Breast epithelium (tissue), 4 donors: ENCODE measurements around the gene TNFRSF6B. TPM values are rescaled to one million over a fixed set of nuclear protein-coding genes. Genes with fewer than 3 reads are reported as not detected.
"Not testable (repeated sequence)": the region's sequence is repeated elsewhere in the genome, so short reads cannot be mapped to it uniquely, and the experiment has no call there.

ENCODE experiments used
- DNase-seq, 2 donors: peaks; one replicate each; pipeline ENCODE4 v3.0.0-alpha.2; 2019; ENCODE audit warnings: low spot score in 2 of 2
- H3K27ac ChIP-seq, 2 donors: fragments of 200-600 bp; sonication (generic) in 1 of 2; one replicate each; pipeline ENCODE4 v1.5.1; 2016 to 2019; ENCODE audit warnings: mild to moderate bottlenecking in 1 of 2
- H3K27me3 ChIP-seq, 2 donors: fragments of 200-600 bp; sonication (generic) in 1 of 2; one replicate each; pipeline versions ENCODE4 v1.5.1 to v1.6.0; 2017 to 2019; ENCODE audit warnings: control low read depth in 1 of 2, mild to moderate bottlenecking in 1 of 2
- H3K36me3 ChIP-seq: fragments of 200-600 bp; one replicate; pipeline ENCODE4 v1.5.1; 2019
- H3K4me1 ChIP-seq, 2 donors: fragments of 200-600 bp; sonication (generic); one replicate each; pipeline ENCODE4 v1.5.1; 2016 to 2019; ENCODE audit warnings: control low read depth in 1 of 2
- H3K4me3 ChIP-seq, 3 donors: fragments of 200-600 bp; sonication (generic); 1 replicate in 2 of 3; 2 replicates in 1 of 3; pipeline ENCODE4 v1.5.1; 2016 to 2019; ENCODE audit warnings: mild to moderate bottlenecking in 3 of 3, moderate library complexity in 2 of 3
- H3K9me3 ChIP-seq, 2 donors: fragments of 200-600 bp; sonication (generic) in 1 of 2; one replicate each; pipeline ENCODE4 v1.5.1; 2016 to 2019; ENCODE audit warnings: control low read depth in 1 of 2
- POLR2A ChIP-seq: fragments of 450-650 bp; IDR thresholded peaks from one replicate; pipeline ENCODE4 v1.6.1; 2016; ENCODE audit warnings: antibody characterized with exemption, mild to moderate bottlenecking, moderate library complexity
- POLR2AphosphoS5 ChIP-seq, 3 donors: sonication (generic); formaldehyde crosslinking; IDR thresholded peaks; one replicate each; pipeline ENCODE4 v1.6.1; 2017; ENCODE audit warnings: antibody characterized with exemption in 3 of 3
- intact Hi-C: fragments of 100-400 bp; cut with DNase I; formaldehyde crosslinking; loops from one replicate; pipeline ENCODE4 v1.15.1; 2023; ENCODE audit warnings: low total_unique reads
- total RNA-seq, 3 donors: library from RNA; depleted of rRNA; stranded (reverse); fragments of >200 nt; gene quantifications; one replicate each; pipeline ENCODE4 v1.1.0, GENCODE V29; 2016
- TF ChIP-seq, protein P1 (sequence below), 3 donors: fragments of 450-650 bp; IDR thresholded peaks; one replicate each; pipeline ENCODE4 v1.5.1; 2016 to 2017; ENCODE audit warnings: antibody characterized with exemption in 3 of 3, mild to moderate bottlenecking in 3 of 3, moderate library complexity in 3 of 3

The TNFRSF6B gene
- total RNA-seq, 3 donors from 2014 or later = 2.8 to 40.0 (median 7.4) TPM

DNA sequence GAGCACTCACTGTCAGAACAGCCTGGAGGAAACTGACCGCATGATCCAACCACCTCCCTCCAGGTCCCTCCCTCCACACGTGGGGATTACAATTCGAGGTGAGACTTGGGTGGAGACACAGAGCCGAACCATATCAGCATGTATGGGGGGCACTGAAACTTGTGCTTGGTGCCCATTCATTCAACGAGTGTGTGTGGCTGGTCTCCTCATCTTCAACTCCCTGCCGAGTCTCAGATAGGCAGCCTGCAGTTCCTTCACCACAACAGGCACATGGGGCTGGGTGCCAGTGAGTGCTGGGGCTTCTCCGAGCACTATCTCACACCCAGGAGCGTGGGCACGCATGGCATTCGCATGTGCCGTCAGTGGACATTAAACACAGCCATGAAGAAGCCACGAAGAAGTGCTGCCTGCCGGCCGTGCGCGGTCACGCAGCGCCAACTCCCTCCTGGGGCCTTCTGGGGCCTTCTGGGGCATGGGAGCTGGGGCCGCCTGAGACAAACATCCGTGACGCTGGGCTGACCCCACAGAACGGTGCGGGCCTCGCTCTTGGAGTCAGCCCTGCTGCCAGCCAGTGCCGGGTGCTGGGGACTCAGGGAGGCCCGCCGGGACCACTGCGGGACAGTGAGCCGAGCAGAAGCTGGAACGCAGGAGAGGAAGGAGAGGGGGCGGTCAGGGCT is 39.1 kb upstream of the TNFRSF6B start:
- Histone ChIP-seq H3K27me3 (no peaks in the 10 kb centered on the region), H3K27ac (peak overlapping the region; percentile 82 to 94), H3K36me3 (no peaks in the 10 kb centered on the region), H3K4me1 (peaks cover 12 to 17% of the 10 kb centered on the region in 2 donors), H3K9me3 (no peaks in the 10 kb centered on the region), H3K4me3 (peak overlapping the region; percentile 58 to 82 (median 73))
- DNase-seq = no peak
- intact Hi-C loops = no loop called here
- TF ChIP-seq POLR2A (no peak), POLR2AphosphoS5 (IDR thresholded peaks at IDR 0.05) (no peak)
- TF ChIP-seq, protein P1, sequence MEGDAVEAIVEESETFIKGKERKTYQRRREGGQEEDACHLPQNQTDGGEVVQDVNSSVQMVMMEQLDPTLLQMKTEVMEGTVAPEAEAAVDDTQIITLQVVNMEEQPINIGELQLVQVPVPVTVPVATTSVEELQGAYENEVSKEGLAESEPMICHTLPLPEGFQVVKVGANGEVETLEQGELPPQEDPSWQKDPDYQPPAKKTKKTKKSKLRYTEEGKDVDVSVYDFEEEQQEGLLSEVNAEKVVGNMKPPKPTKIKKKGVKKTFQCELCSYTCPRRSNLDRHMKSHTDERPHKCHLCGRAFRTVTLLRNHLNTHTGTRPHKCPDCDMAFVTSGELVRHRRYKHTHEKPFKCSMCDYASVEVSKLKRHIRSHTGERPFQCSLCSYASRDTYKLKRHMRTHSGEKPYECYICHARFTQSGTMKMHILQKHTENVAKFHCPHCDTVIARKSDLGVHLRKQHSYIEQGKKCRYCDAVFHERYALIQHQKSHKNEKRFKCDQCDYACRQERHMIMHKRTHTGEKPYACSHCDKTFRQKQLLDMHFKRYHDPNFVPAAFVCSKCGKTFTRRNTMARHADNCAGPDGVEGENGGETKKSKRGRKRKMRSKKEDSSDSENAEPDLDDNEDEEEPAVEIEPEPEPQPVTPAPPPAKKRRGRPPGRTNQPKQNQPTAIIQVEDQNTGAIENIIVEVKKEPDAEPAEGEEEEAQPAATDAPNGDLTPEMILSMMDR (IDR thresholded peaks at IDR 0.05) = no peak

DNA sequence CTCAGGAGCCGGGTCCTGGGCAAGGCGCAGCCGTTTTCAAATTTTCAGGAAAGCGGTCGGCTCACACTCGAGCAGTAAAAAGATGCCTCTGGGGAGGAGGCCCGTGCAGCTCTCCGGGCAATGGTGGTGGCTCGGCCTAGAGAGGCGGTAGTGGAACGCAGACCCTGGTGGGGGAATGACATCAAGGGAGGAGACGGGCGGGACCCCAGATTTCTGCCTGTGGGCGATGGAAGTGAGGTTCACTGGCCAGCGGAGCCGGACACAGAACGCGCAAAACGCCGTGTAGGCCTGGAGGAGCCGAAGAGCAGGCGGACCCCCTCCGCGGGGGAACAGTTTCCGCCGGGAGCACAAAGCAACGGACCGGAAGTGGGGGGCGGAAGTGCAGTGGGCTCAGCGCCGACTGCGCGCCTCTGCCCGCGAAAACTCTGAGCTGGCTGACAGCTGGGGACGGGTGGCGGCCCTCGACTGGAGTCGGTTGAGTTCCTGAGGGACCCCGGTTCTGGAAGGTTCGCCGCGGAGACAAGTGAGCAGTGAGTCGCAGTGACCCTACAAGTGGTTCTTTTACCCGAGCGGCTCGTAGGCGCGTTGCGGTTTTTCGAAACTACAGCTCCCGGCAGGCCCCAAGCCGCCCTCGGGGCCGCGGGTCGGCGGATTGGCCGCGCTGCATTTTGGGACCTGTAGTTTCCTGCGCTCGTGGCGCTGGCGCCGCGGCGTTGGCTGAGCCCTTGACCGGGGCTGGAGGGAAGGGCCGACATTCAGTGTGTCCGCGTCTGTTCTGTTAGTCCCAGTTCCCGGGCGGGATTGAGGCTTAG is 38.3 kb upstream of the TNFRSF6B start, which contains the start of gene RTEL1:
Gene RTEL1, plus strand, starts transcription at position 376 of the 812 bp plus-strand sequence. CDS start 1,091 bp downstream, outside the sequence.
- Histone ChIP-seq H3K4me1 (peaks cover 5 to 17% of the 10 kb centered on the region in 2 donors), H3K4me3 (peak within 1 kb of the TSS; percentile 58 to 82 (median 73)), H3K27me3 (no peaks in the 10 kb centered on the region), H3K36me3 (no peaks in the 10 kb centered on the region), H3K27ac (peak within 1 kb of the TSS; percentile 82 to 94), H3K9me3 (no peaks in the 10 kb centered on the region)
- DNase-seq = peak; percentile 88 to 91
- intact Hi-C loops = no loop called here
- TF ChIP-seq POLR2A (peak; percentile 43), POLR2AphosphoS5 (IDR thresholded peaks at IDR 0.05) (peak; percentile 80 to 96 (median 84))
- TF ChIP-seq, protein P1 (IDR thresholded peaks at IDR 0.05) = peak in 2 of 3 donors; percentile 24 to 27

DNA sequence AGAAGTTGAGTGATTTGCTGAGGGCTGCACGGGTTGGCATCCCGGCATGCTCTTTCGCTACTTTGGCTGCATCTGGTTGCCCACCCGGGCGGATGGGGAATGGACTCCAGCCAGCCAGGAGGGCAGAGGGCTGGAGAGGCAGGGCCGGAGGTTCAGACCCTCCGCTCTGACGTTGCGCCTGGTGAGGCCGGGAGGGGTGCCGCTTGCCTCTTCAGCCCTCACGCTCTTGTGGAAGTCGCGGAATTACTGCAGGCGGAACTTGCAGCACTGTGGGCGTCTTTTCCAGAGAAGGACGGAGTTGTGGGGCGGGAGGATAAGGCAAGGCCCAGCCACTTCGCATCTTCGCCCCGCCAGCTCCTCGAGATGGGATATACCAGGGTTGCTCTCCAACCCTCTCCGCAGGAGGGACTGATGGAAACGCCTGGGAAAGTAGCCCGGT is 37.7 kb upstream of the TNFRSF6B start:
- H3K4me1 ChIP-seq = peaks cover 4 to 17% of the 10 kb centered on the region in 2 donors
- intact Hi-C loops = no loop called here
- TF ChIP-seq POLR2AphosphoS5 (IDR thresholded peaks at IDR 0.05) (no peak), POLR2A (no peak)
- TF ChIP-seq, protein P1 (IDR thresholded peaks at IDR 0.05) = no peak
- H3K27ac ChIP-seq = peak overlapping the region; percentile 82 to 94
- peak overlapping the region; percentile 58 to 82 (median 73) for H3K4me3 ChIP-seq
- H3K36me3 ChIP-seq = no peaks in the 10 kb centered on the region
- no peaks in the 10 kb centered on the region for H3K27me3 ChIP-seq
- no peak for DNase-seq
- H3K9me3 ChIP-seq = no peaks in the 10 kb centered on the region

DNA sequence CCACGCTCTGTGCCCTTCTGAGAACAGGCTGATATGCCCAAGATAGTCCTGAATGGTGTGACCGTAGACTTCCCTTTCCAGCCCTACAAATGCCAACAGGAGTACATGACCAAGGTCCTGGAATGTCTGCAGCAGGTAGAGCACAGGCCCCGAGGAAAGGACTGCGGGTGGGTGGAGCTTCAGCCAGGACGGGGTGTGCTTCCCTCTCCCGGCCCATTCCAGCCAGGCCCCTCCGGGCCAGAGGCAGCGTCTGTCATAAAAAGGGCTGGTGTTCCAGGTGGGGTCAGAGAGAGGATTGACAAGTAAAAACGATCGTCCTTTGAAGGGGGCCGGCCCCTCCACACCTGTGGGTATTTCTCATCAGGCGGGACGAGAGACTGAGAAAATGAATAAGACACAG is 37.1 kb upstream of the TNFRSF6B start:
- H3K36me3 ChIP-seq = no peaks in the 10 kb centered on the region
- H3K4me1 ChIP-seq = peaks cover 4 to 17% of the 10 kb centered on the region in 2 donors
- TF ChIP-seq POLR2AphosphoS5 (IDR thresholded peaks at IDR 0.05) (no peak), POLR2A (no peak)
- TF ChIP-seq, protein P1 (IDR thresholded peaks at IDR 0.05) = no peak
- H3K4me3 ChIP-seq = peak overlapping the region; percentile 58 to 82 (median 73)
- intact Hi-C loops = no loop called here
- H3K27me3 ChIP-seq = no peaks in the 10 kb centered on the region
- H3K27ac ChIP-seq = peak overlapping the region; percentile 82 to 94
- H3K9me3 ChIP-seq = no peaks in the 10 kb centered on the region
- no peak for DNase-seq

DNA sequence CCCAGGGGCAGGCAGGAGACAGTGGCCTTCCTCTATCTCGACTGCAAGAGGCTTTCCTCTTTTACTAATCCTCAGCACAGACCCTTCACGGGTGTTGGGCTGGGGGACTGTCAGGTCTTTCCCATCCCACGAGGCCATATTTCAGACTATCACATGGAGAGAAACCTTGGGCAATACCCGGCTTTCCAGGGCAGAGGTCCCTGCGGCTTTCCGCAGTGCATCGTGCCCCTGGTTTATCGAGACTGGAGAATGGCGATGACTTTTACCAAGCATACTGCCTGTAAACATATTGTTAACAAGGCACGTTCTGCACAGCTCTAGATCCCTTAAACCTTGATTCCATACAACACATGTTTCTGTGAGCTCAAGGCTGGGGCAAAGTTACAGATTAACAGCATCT is 36.3 kb upstream of the TNFRSF6B start:
- H3K4me1 ChIP-seq = peaks cover 4 to 17% of the 10 kb centered on the region in 2 donors
- H3K9me3 ChIP-seq, DNase-seq, H3K27ac ChIP-seq, intact Hi-C loops, H3K27me3 ChIP-seq, H3K36me3 ChIP-seq, H3K4me3 ChIP-seq: not testable (repeated sequence)
